GM21515 (cell line): ENCODE results near the gene NFIA.

Source experiments
- ATAC-seq: cut with Tn5 transposase; IDR thresholded peaks from one replicate; pipeline ENCODE4 v1.9.1; 2021; ENCODE audit not compliant: unreplicated experiment

NFIA gene

DNA sequence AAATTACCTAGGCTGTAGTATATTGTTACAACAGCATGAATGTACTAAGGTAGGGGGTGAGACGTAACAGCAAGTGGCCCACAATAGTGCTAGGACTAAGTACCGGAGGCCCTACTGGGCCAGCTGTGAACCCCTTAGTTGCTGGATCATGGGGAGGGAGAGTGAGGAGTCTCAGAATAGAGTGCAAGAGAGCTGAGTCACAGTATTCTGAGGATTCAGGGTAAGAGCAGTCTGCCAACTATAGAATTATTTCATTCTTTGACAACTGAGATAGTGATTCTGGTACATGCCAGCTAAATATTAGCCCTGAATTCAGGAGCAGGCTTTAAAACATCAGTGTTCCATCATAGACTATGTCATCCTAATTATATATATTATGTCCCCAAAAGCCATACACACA lies 423.9 kb downstream of the NFIA start:
- ATAC-seq = no peak

DNA sequence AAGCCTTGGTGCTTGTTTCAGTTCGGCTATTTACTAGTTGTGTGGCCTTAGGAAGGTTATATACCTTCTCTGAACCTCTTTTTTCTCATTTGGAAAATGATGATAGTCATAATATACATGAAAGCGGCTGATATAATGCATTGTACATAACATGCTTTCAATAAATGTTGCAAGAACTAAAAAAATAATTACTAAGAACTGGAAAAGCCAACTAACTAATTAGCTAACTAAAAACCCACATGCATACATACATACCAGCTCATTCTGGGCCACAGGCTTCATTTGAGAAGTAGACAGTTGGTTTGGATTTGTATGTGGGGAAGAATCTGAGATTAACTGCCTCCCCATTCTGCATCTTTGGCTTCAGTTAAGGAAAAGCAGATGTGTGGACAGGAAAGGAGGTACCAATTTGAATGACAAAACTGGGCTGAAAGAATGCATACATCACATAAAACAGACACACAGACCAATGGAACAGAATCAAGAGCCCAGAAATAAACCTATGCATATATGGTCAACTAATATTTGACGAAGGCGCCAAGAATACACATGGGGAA lies 424.7 kb downstream of the NFIA start:
- ATAC-seq = no peak
